GM19395 (cell line): Measurements from ENCODE around the gene PARL.

Source experiments
- ATAC-seq: cut with Tn5 transposase; IDR thresholded peaks from one replicate; pipeline ENCODE4 v1.9.1; 2021; ENCODE audit warnings: mild to moderate bottlenecking, moderate library complexity; ENCODE audit not compliant: unreplicated experiment

The PARL gene

GRCh38 chr3:183818041-183818620 is 66.5 kb downstream of the PARL start:
- no peak for ATAC-seq

GRCh38 chr3:183817639-183818038 is 67.0 kb downstream of the PARL start:
- ATAC-seq = no peak

GRCh38 chr3:183816681-183817510 is 67.8 kb downstream of the PARL start:
- ATAC-seq = no peak

- ATAC-seq = no peak
Measured at GRCh38 chr3:183815951-183816475, 68.7 kb downstream of the PARL start.

- no peak for ATAC-seq
Measured at GRCh38 chr3:183815563-183815940, 69.1 kb downstream of the PARL start.

GRCh38 chr3:183814240-183814639 is 70.4 kb downstream of the PARL start:
- ATAC-seq = no peak

- ATAC-seq = no peak
Measured at GRCh38 chr3:183812761-183813445, 71.8 kb downstream of the PARL start.

- ATAC-seq = no peak
Measured at GRCh38 chr3:183811638-183812037, 73.0 kb downstream of the PARL start.

- ATAC-seq = no peak
Measured at GRCh38 chr3:183810643-183811594, 73.8 kb downstream of the PARL start.

- ATAC-seq = no peak
Measured at GRCh38 chr3:183809270-183809669, 75.4 kb downstream of the PARL start.

GRCh38 chr3:183808355-183808754 is 76.3 kb downstream of the PARL start:
- ATAC-seq = no peak

GRCh38 chr3:183807881-183808280 is 76.8 kb downstream of the PARL start:
- ATAC-seq = no peak

GRCh38 chr3:183807209-183807728 is 77.4 kb downstream of the PARL start:
- ATAC-seq = no peak

- no peak for ATAC-seq
Measured at GRCh38 chr3:183802989-183803388, 81.7 kb downstream of the PARL start.

- ATAC-seq = no peak
Measured at GRCh38 chr3:183801601-183802000, 83.1 kb downstream of the PARL start.

- ATAC-seq = no peak
Measured at GRCh38 chr3:183800243-183800863, 84.3 kb downstream of the PARL start.

- ATAC-seq = no peak
Measured at GRCh38 chr3:183799461-183799860, 85.2 kb downstream of the PARL start.

- ATAC-seq = no peak
Measured at GRCh38 chr3:183797996-183798395, 86.7 kb downstream of the PARL start.

- ATAC-seq = no peak
Measured at GRCh38 chr3:183796372-183796771, 88.3 kb downstream of the PARL start.

GRCh38 chr3:183794452-183794851 is 90.2 kb downstream of the PARL start:
- no peak for ATAC-seq
